ES-I3 (cell line): Measurements from ENCODE around the gene XAGE5.
"Not testable (repeated sequence)": the region's sequence is repeated elsewhere in the genome, so short reads cannot be mapped to it uniquely, and the experiment has no call there.

Source experiments
- H3K36me3 ChIP-seq: 2 replicates; pipeline ENCODE4 v1.6.1; 2013; ENCODE audit warnings: mild to moderate bottlenecking, low read length, control low read depth, moderate library complexity; ENCODE audit not compliant: insufficient read depth
- H3K4me1 ChIP-seq: 2 replicates; pipeline ENCODE4 v1.6.1; 2013; ENCODE audit warnings: mild to moderate bottlenecking, control low read depth, low read length; ENCODE audit not compliant: insufficient read depth
- H3K9ac ChIP-seq: 2 replicates; pipeline ENCODE4 v1.6.1; 2013; ENCODE audit warnings: low read depth, mild to moderate bottlenecking, low read length, moderate library complexity
- H3K9me3 ChIP-seq: 2 replicates; pipeline ENCODE4 v1.6.1; 2013; ENCODE audit warnings: mild to moderate bottlenecking, low read length, moderate library complexity; ENCODE audit not compliant: control insufficient read depth, insufficient read depth

Gene XAGE5

DNA sequence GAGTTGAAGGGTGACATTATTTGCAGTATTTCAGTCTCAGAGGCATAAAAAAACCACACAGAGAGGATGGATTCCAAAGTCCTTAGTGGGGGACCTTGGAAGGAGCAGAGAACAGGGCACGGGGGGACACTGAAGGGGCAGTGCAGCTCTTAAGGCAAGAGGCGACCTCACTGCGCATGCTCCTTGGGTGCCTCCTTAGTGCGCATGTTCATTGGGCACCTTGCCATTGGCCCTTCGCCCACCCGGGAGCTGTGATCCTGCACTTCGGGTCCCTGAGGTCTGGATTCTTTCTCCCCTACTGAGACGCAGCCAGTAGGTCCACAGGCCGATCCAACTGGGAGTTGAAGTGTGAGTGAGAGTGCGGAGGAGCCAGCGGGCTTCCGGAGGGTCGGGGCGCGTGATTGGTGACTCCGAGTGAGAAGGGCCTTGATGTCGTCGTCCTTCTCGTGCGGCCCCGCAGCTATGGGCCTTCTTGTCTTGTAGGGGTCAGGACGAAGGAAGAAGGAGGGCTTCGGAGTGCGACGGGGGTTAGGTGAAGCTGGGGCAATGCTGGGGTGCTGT, at the start of gene XAGE5:
XAGE5 (plus strand) TSS at position 223 of the 561 bp plus-strand sequence. CDS start 1,280 bp downstream, outside the sequence.
- no peak within 1 kb of the TSS for H3K9ac ChIP-seq
- no peaks in the 10 kb centered on the region for H3K4me1 ChIP-seq
- no peaks in the 10 kb centered on the region for H3K36me3 ChIP-seq
- H3K9me3 ChIP-seq = no peaks in the 10 kb centered on the region

GRCh38 chrX:52765983-52766382, 45.1 kb upstream of the XAGE5 start:
- not testable (repeated sequence) for H3K4me1 ChIP-seq, H3K9me3 ChIP-seq, H3K9ac ChIP-seq, H3K36me3 ChIP-seq

DNA sequence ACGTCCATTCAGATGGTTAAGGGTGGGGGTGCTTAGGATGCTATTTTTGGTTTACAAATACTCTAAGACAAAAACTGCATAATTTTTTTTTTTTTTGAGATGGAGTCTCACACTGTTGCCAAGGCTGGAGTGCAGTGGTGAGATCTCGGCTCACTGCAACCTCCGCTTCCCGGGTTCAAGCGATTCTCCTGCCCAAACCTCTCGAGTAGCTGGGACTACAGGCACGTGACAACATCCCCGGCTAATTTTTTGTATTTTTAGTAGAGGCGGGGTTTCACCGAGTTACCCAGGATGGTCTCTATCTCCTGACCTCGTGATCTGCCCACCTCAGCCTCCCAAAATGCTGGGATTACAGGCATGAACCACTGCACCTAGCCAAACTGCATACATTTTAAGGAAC, 37.6 kb upstream of the XAGE5 start:
- H3K36me3 ChIP-seq, H3K4me1 ChIP-seq, H3K9ac ChIP-seq, H3K9me3 ChIP-seq: not testable (repeated sequence)

DNA sequence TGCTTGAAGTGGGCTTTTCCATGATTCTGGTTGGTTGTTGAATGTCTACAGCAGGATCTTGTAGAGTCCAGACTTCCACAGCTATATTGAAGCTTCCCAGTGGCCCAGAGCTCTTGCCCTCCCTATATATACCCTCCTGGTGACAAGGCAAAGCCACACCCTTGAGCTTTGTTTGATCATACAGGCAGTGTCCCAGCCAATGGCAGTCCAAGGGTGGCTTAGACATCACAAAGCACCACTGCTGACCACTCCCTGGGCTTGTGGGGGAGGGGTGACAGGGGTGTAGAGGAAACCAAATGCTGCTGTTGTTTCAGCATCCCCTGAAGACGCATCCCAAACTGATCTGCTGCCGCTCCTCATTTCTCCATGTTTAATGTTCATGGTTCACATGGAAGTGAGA, 13.8 kb upstream of the XAGE5 start, which contains the start of gene SPANXN5:
SPANXN5 (minus strand) TSS at position 101 of the 400 bp plus-strand sequence; CDS start at position 22, 79 bp downstream.
- not testable (repeated sequence) for H3K4me1 ChIP-seq, H3K36me3 ChIP-seq, H3K9ac ChIP-seq, H3K9me3 ChIP-seq

GRCh38 chrX:52804876-52805275, 6.2 kb upstream of the XAGE5 start:
- H3K9me3 ChIP-seq, H3K4me1 ChIP-seq, H3K36me3 ChIP-seq, H3K9ac ChIP-seq: not testable (repeated sequence)

GRCh38 chrX:52819788-52820187, 8.7 kb downstream of the XAGE5 start:
- no peak overlapping the region for H3K9ac ChIP-seq
- no peaks in the 10 kb centered on the region for H3K36me3 ChIP-seq
- no peaks in the 10 kb centered on the region for H3K9me3 ChIP-seq
- H3K4me1 ChIP-seq = no peaks in the 10 kb centered on the region

GRCh38 chrX:52821079-52821760, 10.1 kb downstream of the XAGE5 start:
- no peaks in the 10 kb centered on the region for H3K9me3 ChIP-seq
- H3K4me1 ChIP-seq = no peaks in the 10 kb centered on the region

GRCh38 chrX:52824608-52825007, 13.5 kb downstream of the XAGE5 start:
- Histone ChIP-seq H3K4me1 (no peaks in the 10 kb centered on the region), H3K9me3 (no peaks in the 10 kb centered on the region), H3K9ac (no peak overlapping the region), H3K36me3 (no peaks in the 10 kb centered on the region)

More at GRCh38 chrX:52821079-52821760, 10.1 kb downstream of the XAGE5 start:
- H3K9ac ChIP-seq = no peak overlapping the region
- no peaks in the 10 kb centered on the region for H3K36me3 ChIP-seq

DNA sequence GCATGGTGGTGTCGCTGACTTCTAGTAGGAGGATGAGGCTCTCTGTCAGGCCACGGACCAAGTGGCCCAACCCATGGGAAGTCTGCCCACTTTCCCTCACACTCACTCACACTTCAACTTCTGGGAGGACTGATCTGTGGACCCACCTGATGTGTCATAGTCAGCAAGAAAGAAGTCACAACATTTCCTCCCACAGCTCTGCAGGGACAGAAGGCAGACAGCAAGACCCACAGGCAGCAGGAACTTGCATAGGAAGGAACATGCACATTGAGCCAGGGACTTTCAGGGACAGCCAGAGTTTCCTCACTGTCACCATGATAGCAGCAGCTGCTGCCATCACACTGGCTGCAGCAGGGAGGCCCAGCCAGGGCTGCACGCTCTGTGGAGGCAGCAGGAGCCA, 19.5 kb downstream of the XAGE5 start:
- H3K9ac ChIP-seq = no peak overlapping the region
- no peaks in the 10 kb centered on the region for H3K9me3 ChIP-seq
- no peaks in the 10 kb centered on the region for H3K36me3 ChIP-seq
- H3K4me1 ChIP-seq = no peaks in the 10 kb centered on the region

DNA sequence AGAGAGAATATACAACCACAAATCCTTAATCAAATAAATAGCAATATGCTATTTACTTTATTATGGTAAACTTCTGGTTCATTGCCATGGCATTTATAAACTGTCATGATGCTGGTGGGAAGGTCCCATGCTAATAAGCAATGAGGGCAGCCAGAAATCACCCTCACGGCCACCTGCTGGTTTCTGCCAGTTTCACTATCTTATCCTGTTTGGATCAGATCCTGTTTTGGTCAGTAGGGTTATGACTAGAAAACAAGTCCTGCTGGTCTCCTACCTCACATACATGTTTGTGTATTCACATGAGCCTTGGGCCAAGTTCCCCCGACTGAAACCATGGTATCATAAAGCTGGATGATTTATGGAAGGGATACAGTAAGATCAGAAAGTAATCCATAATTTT, 28.1 kb downstream of the XAGE5 start:
- Histone ChIP-seq H3K9me3 (no peaks in the 10 kb centered on the region), H3K9ac (no peak overlapping the region), H3K4me1 (no peaks in the 10 kb centered on the region), H3K36me3 (no peaks in the 10 kb centered on the region)

DNA sequence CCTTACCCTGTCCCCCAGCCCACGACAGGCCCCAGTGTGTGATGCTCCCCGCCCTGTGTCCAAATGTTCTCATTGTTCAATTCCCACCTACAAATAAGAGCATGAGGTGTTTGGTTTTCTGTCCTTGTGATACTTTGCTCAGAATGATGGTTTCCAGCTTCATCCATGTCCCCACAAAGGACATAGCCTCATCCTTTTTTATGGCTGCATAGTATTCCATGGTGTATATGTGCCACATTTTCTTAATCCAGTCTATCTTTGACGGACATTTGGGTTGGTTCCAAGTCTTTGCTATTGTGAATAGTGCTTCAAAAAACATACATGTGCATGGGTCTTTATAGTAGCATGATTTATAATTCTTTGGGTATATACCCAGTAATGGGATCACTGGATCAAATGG, 32.5 kb downstream of the XAGE5 start:
- not testable (repeated sequence) for H3K9me3 ChIP-seq, H3K36me3 ChIP-seq, H3K4me1 ChIP-seq, H3K9ac ChIP-seq

GRCh38 chrX:52852110-52852860, 41.2 kb downstream of the XAGE5 start:
- Histone ChIP-seq H3K9ac (no peak overlapping the region), H3K36me3 (no peaks in the 10 kb centered on the region), H3K9me3 (no peaks in the 10 kb centered on the region; the same call in 1 of the 2 replicates), H3K4me1 (no peaks in the 10 kb centered on the region)

- H3K36me3 ChIP-seq, H3K9ac ChIP-seq, H3K9me3 ChIP-seq, H3K4me1 ChIP-seq: not testable (repeated sequence)
Measured at GRCh38 chrX:52856991-52857525, 46.0 kb downstream of the XAGE5 start.

- no peak overlapping the region for H3K9ac ChIP-seq
- no peaks in the 10 kb centered on the region for H3K36me3 ChIP-seq
- H3K4me1 ChIP-seq = no peaks in the 10 kb centered on the region
- no peaks in the 10 kb centered on the region for H3K9me3 ChIP-seq
Measured at GRCh38 chrX:52865343-52865998, 54.4 kb downstream of the XAGE5 start.
